ENCODE measurements around the gene LHFPL3.

The LHFPL3 gene

GRCh38 chr7:104294291-104294690, 34.1 kb upstream of the LHFPL3 start:
- H3K4ac ChIP-seq (ENCODE audit: low read length): no peak overlapping the region

GRCh38 chr7:104296266-104296665, 32.1 kb upstream of the LHFPL3 start:
- no peak overlapping the region for H2BK120ac ChIP-seq (ENCODE audit: low read depth, low read length)
- H4K91ac ChIP-seq (ENCODE audit: low read depth, low read length, poor library complexity): no peak overlapping the region
- H4K8ac ChIP-seq (ENCODE audit: low read depth, low read length): no peak overlapping the region
- H2BK15ac ChIP-seq (ENCODE audit: low read length): no peak overlapping the region
- no peaks in the 10 kb centered on the region for H3K9me3 ChIP-seq (replicated peaks in 1 of 2; ENCODE audit: control insufficient read depth in 2 of 2, insufficient read depth in 1 of 2, low read depth in 1 of 2, low read length in 2 of 2)
- H2AK5ac ChIP-seq (ENCODE audit: low read depth, low read length): no peak overlapping the region
- H3K79me1 ChIP-seq (ENCODE audit: low read depth, low read length): no peaks in the 10 kb centered on the region
- no peak overlapping the region for H2BK5ac ChIP-seq (ENCODE audit: low read length)
- no CpG with 5 or more reads among the region's 3 CpGs for WGBS, 2 donors (ENCODE audit: extremely low coverage in 2 of 2, insufficient read length in 2 of 2, insufficient replicate concordance in 1 of 2)
- no peak overlapping the region for H3K9ac ChIP-seq (ENCODE audit: low read depth, low read length, poor library complexity)
- H3K27ac ChIP-seq (replicated peaks; ENCODE audit: low read length): no peak overlapping the region
- H3K14ac ChIP-seq (ENCODE audit: low read length): no peak overlapping the region
- H3K36me3 ChIP-seq (replicated peaks in 1 of 2; ENCODE audit: control insufficient read depth in 2 of 2, insufficient read depth in 2 of 2, low read length in 2 of 2): no peaks in the 10 kb centered on the region
- no peak for DNase-seq (ENCODE audit: low spot score)
- no peak overlapping the region for H3K23ac ChIP-seq (ENCODE audit: low read depth, low read length, poor library complexity)
- no peak overlapping the region for H3K4me2 ChIP-seq (ENCODE audit: insufficient read depth, low read length, poor library complexity, severe bottlenecking)
- no peak overlapping the region for H3K4me3 ChIP-seq (ENCODE audit: low read length in 2 of 2)
- H3K18ac ChIP-seq (ENCODE audit: low read length): no peak overlapping the region
- no peak overlapping the region for H3K4ac ChIP-seq (ENCODE audit: low read length)
- H3K4me1 ChIP-seq (ENCODE audit: control insufficient read depth in 2 of 2, insufficient read depth in 1 of 2, low read depth in 1 of 2, low read length in 2 of 2): peaks cover 0 to 2% of the 10 kb centered on the region in 2 donors
- no peak overlapping the region for H2AFZ ChIP-seq (ENCODE audit: low read length)
- H2BK12ac ChIP-seq (ENCODE audit: low read length): no peak overlapping the region
- H3K27me3 ChIP-seq (ENCODE audit: control insufficient read depth in 3 of 3, insufficient read depth in 3 of 3, low read depth in 1 of 3, low read length in 3 of 3): no peaks in the 10 kb centered on the region

More at GRCh38 chr7:104294291-104294690, 34.1 kb upstream of the LHFPL3 start:
- no peak overlapping the region for H2BK15ac ChIP-seq (ENCODE audit: low read length)
- H3K18ac ChIP-seq (ENCODE audit: low read length): no peak overlapping the region
- no peak overlapping the region for H4K91ac ChIP-seq (ENCODE audit: low read depth, low read length, poor library complexity)
- H3K27ac ChIP-seq (replicated peaks; ENCODE audit: low read length): no peak overlapping the region
- H3K36me3 ChIP-seq (replicated peaks in 1 of 2; ENCODE audit: control insufficient read depth in 2 of 2, insufficient read depth in 2 of 2, low read length in 2 of 2): no peaks in the 10 kb centered on the region
- H3K27me3 ChIP-seq (ENCODE audit: control insufficient read depth in 3 of 3, insufficient read depth in 3 of 3, low read depth in 1 of 3, low read length in 3 of 3): no peaks in the 10 kb centered on the region
- no peak for DNase-seq (ENCODE audit: low spot score)
- H3K14ac ChIP-seq (ENCODE audit: low read length): no peak overlapping the region
- no peak overlapping the region for H3K23ac ChIP-seq (ENCODE audit: low read depth, low read length, poor library complexity)
- H2AFZ ChIP-seq (ENCODE audit: low read length): no peak overlapping the region
- no peak overlapping the region for H3K4me3 ChIP-seq (ENCODE audit: low read length in 2 of 2)
- H2BK120ac ChIP-seq (ENCODE audit: low read depth, low read length): no peak overlapping the region
- H2BK5ac ChIP-seq (ENCODE audit: low read length): no peak overlapping the region
- H2AK5ac ChIP-seq (ENCODE audit: low read depth, low read length): no peak overlapping the region
- H3K4me2 ChIP-seq (ENCODE audit: insufficient read depth, low read length, poor library complexity, severe bottlenecking): no peak overlapping the region
- H3K9ac ChIP-seq (ENCODE audit: low read depth, low read length, poor library complexity): no peak overlapping the region
- no peak overlapping the region for H4K8ac ChIP-seq (ENCODE audit: low read depth, low read length)
- no peaks in the 10 kb centered on the region for H3K79me1 ChIP-seq (ENCODE audit: low read depth, low read length)
- no peak overlapping the region for H2BK12ac ChIP-seq (ENCODE audit: low read length)
- H3K9me3 ChIP-seq (replicated peaks in 1 of 2; ENCODE audit: control insufficient read depth in 2 of 2, insufficient read depth in 1 of 2, low read depth in 1 of 2, low read length in 2 of 2): no peaks in the 10 kb centered on the region
- no CpG with 5 or more reads among the region's 3 CpGs for WGBS, 2 donors (ENCODE audit: extremely low coverage in 2 of 2, insufficient read length in 2 of 2, insufficient replicate concordance in 1 of 2)
- peaks cover 0 to under 1% of the 10 kb centered on the region in 2 donors for H3K4me1 ChIP-seq (ENCODE audit: control insufficient read depth in 2 of 2, insufficient read depth in 1 of 2, low read depth in 1 of 2, low read length in 2 of 2)

- no peak overlapping the region for H3K4ac ChIP-seq (ENCODE audit: low read length)
- no peak overlapping the region for H4K91ac ChIP-seq (ENCODE audit: low read depth, low read length, poor library complexity)
- no peak overlapping the region for H3K4me2 ChIP-seq (ENCODE audit: insufficient read depth, low read length, poor library complexity, severe bottlenecking)
- H2BK120ac ChIP-seq (ENCODE audit: low read depth, low read length): no peak overlapping the region
- no peaks in the 10 kb centered on the region for H3K9me3 ChIP-seq (replicated peaks in 1 of 2; ENCODE audit: control insufficient read depth in 2 of 2, insufficient read depth in 1 of 2, low read depth in 1 of 2, low read length in 2 of 2)
- no peaks in the 10 kb centered on the region for H3K79me1 ChIP-seq (ENCODE audit: low read depth, low read length)
- no peak for DNase-seq (ENCODE audit: low spot score)
- H3K27me3 ChIP-seq (ENCODE audit: control insufficient read depth in 3 of 3, insufficient read depth in 3 of 3, low read depth in 1 of 3, low read length in 3 of 3): no peaks in the 10 kb centered on the region
- H2AK5ac ChIP-seq (ENCODE audit: low read depth, low read length): no peak overlapping the region
- H3K4me3 ChIP-seq (ENCODE audit: low read length in 2 of 2): no peak overlapping the region
- no peak overlapping the region for H2AFZ ChIP-seq (ENCODE audit: low read length)
- H3K23ac ChIP-seq (ENCODE audit: low read depth, low read length, poor library complexity): no peak overlapping the region
- H2BK5ac ChIP-seq (ENCODE audit: low read length): no peak overlapping the region
- no peaks in the 10 kb centered on the region for H3K36me3 ChIP-seq (replicated peaks in 1 of 2; ENCODE audit: control insufficient read depth in 2 of 2, insufficient read depth in 2 of 2, low read length in 2 of 2)
- H4K8ac ChIP-seq (ENCODE audit: low read depth, low read length): no peak overlapping the region
- no peak overlapping the region for H3K9ac ChIP-seq (ENCODE audit: low read depth, low read length, poor library complexity)
- H2BK12ac ChIP-seq (ENCODE audit: low read length): no peak overlapping the region
- H3K14ac ChIP-seq (ENCODE audit: low read length): no peak overlapping the region
- WGBS, 2 donors (ENCODE audit: extremely low coverage in 2 of 2, insufficient read length in 2 of 2, insufficient replicate concordance in 1 of 2): no CpG with 5 or more reads among the region's 4 CpGs
- peaks cover 0 to 2% of the 10 kb centered on the region in 2 donors for H3K4me1 ChIP-seq (ENCODE audit: control insufficient read depth in 2 of 2, insufficient read depth in 1 of 2, low read depth in 1 of 2, low read length in 2 of 2)
- H3K18ac ChIP-seq (ENCODE audit: low read length): no peak overlapping the region
- no peak overlapping the region for H3K27ac ChIP-seq (replicated peaks; ENCODE audit: low read length)
- H2BK15ac ChIP-seq (ENCODE audit: low read length): no peak overlapping the region
These were observed 31.5 kb upstream of the LHFPL3 start for GRCh38 chr7:104296900-104297299.

GRCh38 chr7:104299323-104299722, 29.1 kb upstream of the LHFPL3 start:
- peaks cover 0 to 2% of the 10 kb centered on the region in 2 donors for H3K4me1 ChIP-seq (ENCODE audit: control insufficient read depth in 2 of 2, insufficient read depth in 1 of 2, low read depth in 1 of 2, low read length in 2 of 2)
- no peak overlapping the region for H4K8ac ChIP-seq (ENCODE audit: low read depth, low read length)
- WGBS, 2 donors (ENCODE audit: extremely low coverage in 2 of 2, insufficient read length in 2 of 2, insufficient replicate concordance in 1 of 2): no CpG with 5 or more reads among the region's 3 CpGs
- H2AK5ac ChIP-seq (ENCODE audit: low read depth, low read length): no peak overlapping the region
- H2BK15ac ChIP-seq (ENCODE audit: low read length): no peak overlapping the region
- no peak overlapping the region for H3K4me3 ChIP-seq (ENCODE audit: low read length in 2 of 2)
- H3K36me3 ChIP-seq (replicated peaks in 1 of 2; ENCODE audit: control insufficient read depth in 2 of 2, insufficient read depth in 2 of 2, low read length in 2 of 2): no peaks in the 10 kb centered on the region
- H3K9ac ChIP-seq (ENCODE audit: low read depth, low read length, poor library complexity): no peak overlapping the region
- H2AFZ ChIP-seq (ENCODE audit: low read length): no peak overlapping the region
- no peak overlapping the region for H3K27ac ChIP-seq (replicated peaks; ENCODE audit: low read length)
- H3K4ac ChIP-seq (ENCODE audit: low read length): no peak overlapping the region
- H2BK12ac ChIP-seq (ENCODE audit: low read length): no peak overlapping the region
- no peak overlapping the region for H4K91ac ChIP-seq (ENCODE audit: low read depth, low read length, poor library complexity)
- H2BK120ac ChIP-seq (ENCODE audit: low read depth, low read length): no peak overlapping the region
- DNase-seq (ENCODE audit: low spot score): no peak
- H3K14ac ChIP-seq (ENCODE audit: low read length): no peak overlapping the region
- no peaks in the 10 kb centered on the region for H3K9me3 ChIP-seq (replicated peaks in 1 of 2; ENCODE audit: control insufficient read depth in 2 of 2, insufficient read depth in 1 of 2, low read depth in 1 of 2, low read length in 2 of 2)
- H2BK5ac ChIP-seq (ENCODE audit: low read length): no peak overlapping the region
- H3K23ac ChIP-seq (ENCODE audit: low read depth, low read length, poor library complexity): no peak overlapping the region
- H3K79me1 ChIP-seq (ENCODE audit: low read depth, low read length): no peaks in the 10 kb centered on the region
- no peak overlapping the region for H3K18ac ChIP-seq (ENCODE audit: low read length)
- H3K27me3 ChIP-seq (ENCODE audit: control insufficient read depth in 3 of 3, insufficient read depth in 3 of 3, low read depth in 1 of 3, low read length in 3 of 3): no peaks in the 10 kb centered on the region
- no peak overlapping the region for H3K4me2 ChIP-seq (ENCODE audit: insufficient read depth, low read length, poor library complexity, severe bottlenecking)

Data from neuronal stem cell (in vitro differentiated cells).